ENCODE results near the gene EFTUD2.

DNA sequence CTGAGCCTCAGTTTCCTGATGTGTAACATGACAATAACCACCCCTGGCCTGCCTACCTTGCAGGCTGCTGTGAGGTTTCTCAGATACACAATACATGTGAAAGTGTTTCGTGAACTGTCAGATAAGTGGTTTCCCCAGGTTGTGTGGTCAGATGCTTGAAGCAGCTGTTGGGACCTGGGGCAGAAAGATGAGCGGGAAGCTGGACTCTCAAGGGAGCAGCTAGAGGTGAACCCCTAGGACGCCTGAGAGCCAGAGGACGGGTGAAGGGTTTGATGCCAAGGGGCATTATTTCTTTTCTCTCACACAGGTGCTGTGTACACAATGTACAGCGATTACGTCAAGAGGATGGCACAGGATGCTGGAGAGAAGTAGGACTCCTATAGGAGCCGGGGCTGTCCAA lies 49.2 kb downstream of the EFTUD2 start:
- TF ChIP-seq NR2C2 (CRISPR knock-in tag; IDR thresholded peaks at IDR 0.05), result no peak
- TF ChIP-seq, protein P1, sequence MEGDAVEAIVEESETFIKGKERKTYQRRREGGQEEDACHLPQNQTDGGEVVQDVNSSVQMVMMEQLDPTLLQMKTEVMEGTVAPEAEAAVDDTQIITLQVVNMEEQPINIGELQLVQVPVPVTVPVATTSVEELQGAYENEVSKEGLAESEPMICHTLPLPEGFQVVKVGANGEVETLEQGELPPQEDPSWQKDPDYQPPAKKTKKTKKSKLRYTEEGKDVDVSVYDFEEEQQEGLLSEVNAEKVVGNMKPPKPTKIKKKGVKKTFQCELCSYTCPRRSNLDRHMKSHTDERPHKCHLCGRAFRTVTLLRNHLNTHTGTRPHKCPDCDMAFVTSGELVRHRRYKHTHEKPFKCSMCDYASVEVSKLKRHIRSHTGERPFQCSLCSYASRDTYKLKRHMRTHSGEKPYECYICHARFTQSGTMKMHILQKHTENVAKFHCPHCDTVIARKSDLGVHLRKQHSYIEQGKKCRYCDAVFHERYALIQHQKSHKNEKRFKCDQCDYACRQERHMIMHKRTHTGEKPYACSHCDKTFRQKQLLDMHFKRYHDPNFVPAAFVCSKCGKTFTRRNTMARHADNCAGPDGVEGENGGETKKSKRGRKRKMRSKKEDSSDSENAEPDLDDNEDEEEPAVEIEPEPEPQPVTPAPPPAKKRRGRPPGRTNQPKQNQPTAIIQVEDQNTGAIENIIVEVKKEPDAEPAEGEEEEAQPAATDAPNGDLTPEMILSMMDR (IDR thresholded peaks at IDR 0.05), result no peak
- no peak for TF ChIP-seq KAT7 (CRISPR knock-in tag; IDR thresholded peaks at IDR 0.05; ENCODE audit: borderline replicate concordance)
- TF ChIP-seq, protein P2, sequence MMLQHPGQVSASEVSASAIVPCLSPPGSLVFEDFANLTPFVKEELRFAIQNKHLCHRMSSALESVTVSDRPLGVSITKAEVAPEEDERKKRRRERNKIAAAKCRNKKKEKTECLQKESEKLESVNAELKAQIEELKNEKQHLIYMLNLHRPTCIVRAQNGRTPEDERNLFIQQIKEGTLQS (CRISPR knock-in tag; conservative IDR thresholded peaks at IDR 0.05), result no peak

All from WTC11 (cell line).